COR-L47 (cell line): ENCODE measurements around the gene SLC48A1.

ENCODE experiments used
- DNase-seq: peaks from one replicate; lab custom pipeline; 2025; lab: John Stamatoyannopoulos, UW

The SLC48A1 gene

GRCh38 chr12:47777151-47777550, 4.1 kb downstream of the SLC48A1 start:
- no peak for DNase-seq

GRCh38 chr12:47777741-47778558, 4.9 kb downstream of the SLC48A1 start:
- DNase-seq, result no peak

- no peak for DNase-seq
These were observed 5.8 kb downstream of the SLC48A1 start for GRCh38 chr12:47778881-47779280.

GRCh38 chr12:47779301-47779942, 6.4 kb downstream of the SLC48A1 start:
- peak; percentile 63 for DNase-seq

GRCh38 chr12:47779943-47780504, 7.0 kb downstream of the SLC48A1 start:
- no peak for DNase-seq

- DNase-seq, result no peak
These were observed 8.7 kb downstream of the SLC48A1 start for GRCh38 chr12:47781479-47782371.

GRCh38 chr12:47782372-47782770, 9.3 kb downstream of the SLC48A1 start:
- DNase-seq, result no peak

- DNase-seq, result no peak
These were observed 10.2 kb downstream of the SLC48A1 start for GRCh38 chr12:47783024-47783755.

- DNase-seq, result no peak
These were observed 11.1 kb downstream of the SLC48A1 start for GRCh38 chr12:47783821-47784819.

GRCh38 chr12:47785036-47785886, 12.2 kb downstream of the SLC48A1 start:
- no peak for DNase-seq

GRCh38 chr12:47785887-47786661, 13.0 kb downstream of the SLC48A1 start:
- DNase-seq, result no peak

- no peak for DNase-seq
These were observed 13.7 kb downstream of the SLC48A1 start for GRCh38 chr12:47786662-47787280.

GRCh38 chr12:47787596-47788319, 14.7 kb downstream of the SLC48A1 start:
- DNase-seq, result no peak

GRCh38 chr12:47789141-47789540, 16.1 kb downstream of the SLC48A1 start:
- no peak for DNase-seq

- DNase-seq, result no peak
These were observed 16.9 kb downstream of the SLC48A1 start for GRCh38 chr12:47789712-47790489.

- DNase-seq, result no peak
These were observed 17.8 kb downstream of the SLC48A1 start for GRCh38 chr12:47790676-47791350.
